ENCODE measurements around the gene MEIOB.
"Not testable (repeated sequence)": the region's sequence is repeated elsewhere in the genome, so short reads cannot be mapped to it uniquely, and the experiment has no call there.

MEIOB gene

DNA sequence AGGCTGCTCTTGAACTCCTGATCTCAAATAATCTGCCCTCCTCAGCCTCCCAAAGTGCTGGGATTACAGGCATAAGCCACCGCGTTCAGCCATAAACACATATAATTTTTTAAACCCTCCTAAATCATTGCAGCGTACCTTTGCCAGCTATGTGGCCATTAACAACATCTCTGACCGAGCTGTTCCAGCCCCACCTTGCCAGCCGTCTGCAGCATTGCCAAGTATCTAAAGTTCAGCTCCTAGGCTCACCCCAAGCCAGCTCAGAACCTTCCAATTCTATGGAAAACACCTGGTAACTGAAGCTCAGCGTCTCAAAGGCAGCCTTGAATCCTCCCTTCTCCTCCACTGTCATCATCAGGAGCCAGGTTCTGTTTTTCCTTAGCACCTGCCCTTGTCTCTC, 5.1 kb upstream of the MEIOB start:
- H3K4me3 ChIP-seq (ENCODE audit: low read depth, low read length) = no peak overlapping the region
- in situ Hi-C loops (cut with HindIII; ENCODE audit: low sequenced_read_pairs) = no loop called here
- no peak for DNase-seq (ENCODE audit: low read depth)
- TF ChIP-seq, protein P1, sequence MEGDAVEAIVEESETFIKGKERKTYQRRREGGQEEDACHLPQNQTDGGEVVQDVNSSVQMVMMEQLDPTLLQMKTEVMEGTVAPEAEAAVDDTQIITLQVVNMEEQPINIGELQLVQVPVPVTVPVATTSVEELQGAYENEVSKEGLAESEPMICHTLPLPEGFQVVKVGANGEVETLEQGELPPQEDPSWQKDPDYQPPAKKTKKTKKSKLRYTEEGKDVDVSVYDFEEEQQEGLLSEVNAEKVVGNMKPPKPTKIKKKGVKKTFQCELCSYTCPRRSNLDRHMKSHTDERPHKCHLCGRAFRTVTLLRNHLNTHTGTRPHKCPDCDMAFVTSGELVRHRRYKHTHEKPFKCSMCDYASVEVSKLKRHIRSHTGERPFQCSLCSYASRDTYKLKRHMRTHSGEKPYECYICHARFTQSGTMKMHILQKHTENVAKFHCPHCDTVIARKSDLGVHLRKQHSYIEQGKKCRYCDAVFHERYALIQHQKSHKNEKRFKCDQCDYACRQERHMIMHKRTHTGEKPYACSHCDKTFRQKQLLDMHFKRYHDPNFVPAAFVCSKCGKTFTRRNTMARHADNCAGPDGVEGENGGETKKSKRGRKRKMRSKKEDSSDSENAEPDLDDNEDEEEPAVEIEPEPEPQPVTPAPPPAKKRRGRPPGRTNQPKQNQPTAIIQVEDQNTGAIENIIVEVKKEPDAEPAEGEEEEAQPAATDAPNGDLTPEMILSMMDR (IDR thresholded peaks at IDR 0.05; ENCODE audit: low read depth, low read length, missing control alignments) = no peak

DNA sequence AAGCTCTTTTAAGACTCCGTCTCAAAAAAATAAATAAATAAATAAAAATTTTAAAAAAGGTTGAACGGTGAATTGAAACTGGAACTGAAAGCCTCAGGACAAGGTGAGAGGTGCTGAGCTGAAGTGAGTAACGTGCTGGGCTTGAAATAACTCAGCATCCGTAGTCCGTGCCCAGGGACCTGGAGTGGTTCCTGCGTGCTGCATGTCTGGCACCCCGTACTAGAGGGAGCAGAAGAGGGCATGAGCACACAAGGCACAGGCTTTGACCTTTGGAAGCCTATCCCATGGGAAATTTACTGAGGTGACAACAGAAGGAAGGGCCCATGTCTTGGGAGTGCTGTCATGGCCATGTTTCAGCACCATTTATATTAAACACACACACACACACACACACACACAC, 4.5 kb upstream of the MEIOB start:
- in situ Hi-C loops (cut with HindIII; ENCODE audit: low sequenced_read_pairs) = no loop called here
- no peak overlapping the region for H3K4me3 ChIP-seq (ENCODE audit: low read depth, low read length)
- DNase-seq (ENCODE audit: low read depth) = no peak
- TF ChIP-seq, protein P1 (IDR thresholded peaks at IDR 0.05; ENCODE audit: low read depth, low read length, missing control alignments) = no peak

DNA sequence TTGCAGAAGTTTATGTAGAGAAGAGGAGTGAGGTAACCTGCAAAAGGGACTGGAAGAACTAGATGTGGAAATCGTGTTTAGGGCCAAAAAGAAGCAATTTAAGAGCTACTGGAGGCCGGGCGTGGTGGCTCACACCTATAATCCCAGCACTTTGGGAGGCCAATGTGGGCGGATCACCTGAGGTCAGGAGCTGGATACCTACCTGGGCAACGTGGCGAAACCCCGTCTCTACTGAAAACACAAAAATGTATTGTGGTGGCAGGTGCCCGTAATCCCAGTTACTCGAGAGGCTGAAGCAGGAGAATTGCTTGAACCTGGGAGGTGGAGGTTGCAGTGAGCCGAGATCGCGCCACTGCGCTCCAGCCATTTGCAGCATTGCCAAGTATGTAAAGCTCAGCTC, 4.1 kb upstream of the MEIOB start:
- in situ Hi-C loops (cut with HindIII; ENCODE audit: low sequenced_read_pairs); H3K4me3 ChIP-seq (ENCODE audit: low read depth, low read length): not testable (repeated sequence)

DNA sequence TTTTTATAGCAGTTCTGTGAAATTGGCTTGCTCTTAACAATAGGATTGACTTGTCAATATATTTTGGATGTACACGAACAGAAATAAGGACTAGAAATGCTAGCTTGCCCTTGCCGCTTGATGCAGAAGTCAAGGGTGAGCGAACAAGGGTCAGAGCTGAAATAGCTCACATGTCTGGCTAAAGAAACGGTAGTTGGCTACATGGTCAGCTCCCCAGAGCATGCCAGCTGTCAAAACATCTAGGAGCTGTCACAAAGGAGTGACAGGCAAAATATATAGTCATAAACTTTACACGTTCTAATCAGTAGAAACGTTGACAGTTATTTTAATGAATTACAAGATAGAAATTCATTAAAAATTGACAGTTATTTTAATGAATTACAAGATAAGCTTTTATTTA, 2.9 kb upstream of the MEIOB start:
- in situ Hi-C loops (cut with HindIII; ENCODE audit: low sequenced_read_pairs) = no loop called here
- TF ChIP-seq, protein P1 (IDR thresholded peaks at IDR 0.05; ENCODE audit: low read depth, low read length, missing control alignments) = no peak
- H3K4me3 ChIP-seq (ENCODE audit: low read depth, low read length) = no peak overlapping the region
- no peak for DNase-seq (ENCODE audit: low read depth)

More for the DNA sequence above, 4.1 kb upstream of the MEIOB start:
- DNase-seq (ENCODE audit: low read depth) = not testable (repeated sequence)

DNA sequence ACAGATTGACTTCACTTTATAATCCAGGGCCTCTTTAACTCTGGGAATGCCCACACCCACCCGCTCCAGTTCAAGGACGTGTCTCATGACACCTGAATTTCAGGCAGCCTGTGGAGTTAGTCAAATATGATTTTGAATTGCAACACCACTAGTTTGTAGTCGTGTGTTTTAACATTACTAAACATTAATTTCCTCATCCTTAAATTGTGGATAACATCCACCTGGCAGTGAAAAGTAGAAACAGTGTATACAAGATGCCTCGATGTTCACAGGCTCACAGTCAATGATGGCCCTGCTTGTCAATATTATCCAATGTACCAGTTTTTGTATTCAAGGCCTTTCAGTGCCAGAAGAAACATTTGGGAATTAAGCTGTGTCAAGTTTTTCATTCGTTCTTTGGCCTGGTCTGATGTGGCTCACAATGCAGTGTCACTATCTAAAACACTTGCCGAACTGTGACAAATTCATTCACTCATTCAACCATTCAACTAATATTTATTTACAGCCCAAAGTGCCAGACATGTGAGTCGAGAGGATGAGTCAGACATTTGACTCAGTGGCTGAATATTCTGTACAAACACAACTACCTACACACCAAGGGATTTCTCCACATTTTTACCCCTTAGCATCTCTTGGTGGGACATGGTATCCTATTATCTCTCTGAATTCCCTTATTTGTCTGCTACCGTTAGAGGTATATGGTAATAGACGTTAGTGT, 1.4 kb downstream of the MEIOB start:
- no peak overlapping the region for H3K4me3 ChIP-seq (ENCODE audit: low read depth, low read length)
- in situ Hi-C loops (cut with HindIII; ENCODE audit: low sequenced_read_pairs) = no loop called here
- DNase-seq (ENCODE audit: low read depth) = peak; percentile 9
- TF ChIP-seq, protein P1 (IDR thresholded peaks at IDR 0.05; ENCODE audit: low read depth, low read length, missing control alignments) = no peak

DNA sequence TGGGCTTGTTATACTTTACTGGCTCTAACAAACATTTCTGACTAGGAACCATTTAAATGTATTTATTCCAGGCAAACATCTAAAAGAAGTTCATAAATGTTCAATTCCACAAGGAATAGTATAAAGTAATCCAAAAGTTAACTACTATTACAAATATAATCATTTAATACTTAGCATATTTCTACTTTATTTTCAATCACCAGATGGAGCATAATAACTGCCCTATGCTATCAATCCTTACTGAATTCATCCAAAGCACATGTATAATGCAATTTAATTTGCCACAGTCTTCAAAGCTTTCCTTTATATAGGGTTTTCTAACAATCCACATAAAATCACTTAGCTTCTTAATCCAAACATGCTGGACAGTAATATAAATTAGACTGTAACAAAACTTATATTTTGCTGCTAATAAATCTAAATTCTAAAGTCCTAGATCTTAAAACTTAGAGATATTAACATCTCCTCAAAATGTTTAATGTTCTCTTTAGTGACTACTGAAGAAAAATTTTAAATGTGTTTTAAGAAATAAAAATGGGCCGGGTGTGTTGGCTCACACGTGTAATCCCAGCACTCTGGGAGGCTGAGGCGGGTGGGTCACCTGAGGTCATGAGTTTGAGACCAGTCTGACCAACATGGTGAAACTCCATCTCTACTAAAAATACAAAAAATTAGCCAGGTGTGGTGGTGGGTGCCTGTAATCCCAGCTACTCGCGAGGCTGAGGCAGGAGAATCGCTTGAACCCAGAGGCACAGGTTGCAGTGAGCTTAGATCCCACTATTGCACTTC, 5.9 kb downstream of the MEIOB start:
- no peak overlapping the region for H3K4me3 ChIP-seq (ENCODE audit: low read depth, low read length)
- in situ Hi-C loops (cut with HindIII; ENCODE audit: low sequenced_read_pairs) = no loop called here
- no peak for DNase-seq (ENCODE audit: low read depth)
- TF ChIP-seq, protein P1 (IDR thresholded peaks at IDR 0.05; ENCODE audit: low read depth, low read length, missing control alignments) = no peak
